Measurements from ENCODE around the gene ADGRE2. TPM values are rescaled to one million over a fixed set of nuclear protein-coding genes. Genes with fewer than 3 reads are reported as not detected.

The ADGRE2 gene
- total and polyA plus RNA-seq, 8 donors, result 0.35 to 32.0 (median 0.66) TPM

- ATAC-seq (peak; percentile 53), DNase-seq (peak in 1 of 4 donors; percentile 33)
- peaks cover 0 to 25% of the 10 kb centered on the region in 2 donors for H3K4me1 ChIP-seq
- TF ChIP-seq, protein P1, sequence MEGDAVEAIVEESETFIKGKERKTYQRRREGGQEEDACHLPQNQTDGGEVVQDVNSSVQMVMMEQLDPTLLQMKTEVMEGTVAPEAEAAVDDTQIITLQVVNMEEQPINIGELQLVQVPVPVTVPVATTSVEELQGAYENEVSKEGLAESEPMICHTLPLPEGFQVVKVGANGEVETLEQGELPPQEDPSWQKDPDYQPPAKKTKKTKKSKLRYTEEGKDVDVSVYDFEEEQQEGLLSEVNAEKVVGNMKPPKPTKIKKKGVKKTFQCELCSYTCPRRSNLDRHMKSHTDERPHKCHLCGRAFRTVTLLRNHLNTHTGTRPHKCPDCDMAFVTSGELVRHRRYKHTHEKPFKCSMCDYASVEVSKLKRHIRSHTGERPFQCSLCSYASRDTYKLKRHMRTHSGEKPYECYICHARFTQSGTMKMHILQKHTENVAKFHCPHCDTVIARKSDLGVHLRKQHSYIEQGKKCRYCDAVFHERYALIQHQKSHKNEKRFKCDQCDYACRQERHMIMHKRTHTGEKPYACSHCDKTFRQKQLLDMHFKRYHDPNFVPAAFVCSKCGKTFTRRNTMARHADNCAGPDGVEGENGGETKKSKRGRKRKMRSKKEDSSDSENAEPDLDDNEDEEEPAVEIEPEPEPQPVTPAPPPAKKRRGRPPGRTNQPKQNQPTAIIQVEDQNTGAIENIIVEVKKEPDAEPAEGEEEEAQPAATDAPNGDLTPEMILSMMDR (IDR thresholded peaks at IDR 0.05), result no peak
- no peaks in the 10 kb centered on the region for H3K27me3 ChIP-seq
- no peaks in the 10 kb centered on the region for H3K9me3 ChIP-seq
- intact Hi-C loops (cut with DNase I), result no loop called here
- H3K27ac ChIP-seq, result peak overlapping the region in 1 of 2 donors; percentile 69
- no peak overlapping the region for H3K4me3 ChIP-seq
- H3K36me3 ChIP-seq, result no peaks in the 10 kb centered on the region
Observed at GRCh38 chr19:14683439-14683838, 94.9 kb downstream of the ADGRE2 start.

Other genes starting within 250 kb of the ADGRE2 start
- gene TECR, start 249.0 kb downstream of the ADGRE2 start, total RNA-seq, result 100 to 1,000 TPM; 119 to 122 TPM
- gene TECR, start 249.0 kb downstream of the ADGRE2 start, polyA plus RNA-seq (ENCODE audit: insufficient read length in 6 of 6), result 10 to 100 TPM; 77.8 to 93.3 (median 85.6) TPM
- 100 to 1,000 TPM; 112 to 125 TPM for gene NDUFB7, start 206.5 kb downstream of the ADGRE2 start, total RNA-seq
- gene NDUFB7, start 206.5 kb downstream of the ADGRE2 start, polyA plus RNA-seq (ENCODE audit: insufficient read length in 6 of 6), result 10 to 100 TPM; 60.1 to 97.5 (median 78.9) TPM
- under 1 TPM in 1 of 2 donors, not detected in 1; 0.16 TPM for gene CLEC17A, start 195.5 kb downstream of the ADGRE2 start, total RNA-seq
- gene CLEC17A, start 195.5 kb downstream of the ADGRE2 start, polyA plus RNA-seq (ENCODE audit: insufficient read length in 6 of 6), result under 1 TPM in 5 of 6 donors, not detected in 1; 0.10 to 0.33 (median 0.12) TPM
- gene ADGRE3, start 103.7 kb downstream of the ADGRE2 start, total RNA-seq, result under 1 TPM; 0.50 to 0.84 TPM
- under 1 TPM in 4 of 6 donors, not detected in 2; 0.13 to 0.24 (median 0.15) TPM for gene ADGRE3, start 103.7 kb downstream of the ADGRE2 start, polyA plus RNA-seq (ENCODE audit: insufficient read length in 6 of 6)
- 10 to 100 TPM; 11.7 to 16.4 TPM for gene ZNF333, start 88.5 kb downstream of the ADGRE2 start, total RNA-seq
- 10 to 100 TPM; 29.6 to 38.7 (median 36.7) TPM for gene ZNF333, start 88.5 kb downstream of the ADGRE2 start, polyA plus RNA-seq (ENCODE audit: insufficient read length in 6 of 6)
- not detected for gene OR7A5, start 56.6 kb upstream of the ADGRE2 start, total RNA-seq
- not detected for gene OR7A5, start 56.6 kb upstream of the ADGRE2 start, polyA plus RNA-seq (ENCODE audit: insufficient read length in 6 of 6)
- under 1 TPM in 1 of 2 donors, not detected in 1; 0.15 TPM for gene OR7C1, start 56.6 kb upstream of the ADGRE2 start, total RNA-seq
- under 1 TPM; 0.08 to 0.18 (median 0.12) TPM for gene OR7C1, start 56.6 kb upstream of the ADGRE2 start, polyA plus RNA-seq (ENCODE audit: insufficient read length in 6 of 6)
- not detected for gene OR7A10, start 70.4 kb upstream of the ADGRE2 start, total RNA-seq
- not detected for gene OR7A10, start 70.4 kb upstream of the ADGRE2 start, polyA plus RNA-seq (ENCODE audit: insufficient read length in 6 of 6)
- gene OR7A17, start 107.6 kb upstream of the ADGRE2 start, total RNA-seq, result not detected
- gene OR7A17, start 107.6 kb upstream of the ADGRE2 start, polyA plus RNA-seq (ENCODE audit: insufficient read length in 6 of 6), result under 1 TPM in 4 of 6 donors, not detected in 2; 0.06 to 0.10 (median 0.07) TPM
- not detected for gene OR7C2, start 162.9 kb upstream of the ADGRE2 start, total RNA-seq
- gene OR7C2, start 162.9 kb upstream of the ADGRE2 start, polyA plus RNA-seq (ENCODE audit: insufficient read length in 6 of 6), result not detected
- gene SLC1A6, start 201.3 kb upstream of the ADGRE2 start, total RNA-seq, result not detected
- under 1 TPM; 0.09 to 0.31 (median 0.17) TPM for gene SLC1A6, start 201.3 kb upstream of the ADGRE2 start, polyA plus RNA-seq (ENCODE audit: insufficient read length in 6 of 6)